MCF 10A (cell line): Measurements from ENCODE around the gene CRAMP1. TPM values are rescaled to one million over a fixed set of nuclear protein-coding genes. Genes with fewer than 3 reads are reported as not detected.
"Not testable (repeated sequence)": the region's sequence is repeated elsewhere in the genome, so short reads cannot be mapped to it uniquely, and the experiment has no call there.

Experiments used
- BruUV-seq: library from RNA; stranded (reverse); fragments of 400-500 nt; replicated peaks from 2 replicates; lab custom pipeline; 2021; lab: Mats Ljungman, UMichigan
- CTCF ChIA-PET: fragments of 300-600 bp; sonication (Branson Sonifier 250); formaldehyde crosslinking; extraction: SDS; loops from one replicate; lab custom pipeline; 2021; ENCODE audit warnings: antibody characterized with exemption, inconsistent platforms; lab: Yijun Ruan, JAX
- POLR2A ChIA-PET: fragments of 300-600, 350-650 bp; sonication (Branson Sonifier 250); formaldehyde crosslinking; extraction: SDS; loops from one replicate; lab custom pipeline; 2020; ENCODE audit warnings: antibody characterized with exemption, inconsistent platforms; lab: Yijun Ruan, JAX
- DNase-seq: peaks from one replicate; pipeline ENCODE4 v3.0.0-alpha.2; 2018; ENCODE audit not compliant: unreplicated experiment
- H3K27ac Mint-ChIP-seq: one replicate; pipeline ENCODE4 v1.8.0; 2022; ENCODE audit warnings: mild to moderate bottlenecking, low read depth, mixed read lengths; ENCODE audit not compliant: unreplicated experiment
- H3K27me3 Mint-ChIP-seq: one replicate; pipeline ENCODE4 v1.8.0; 2022; ENCODE audit warnings: mixed read lengths; ENCODE audit not compliant: insufficient read depth, unreplicated experiment
- H3K36me3 Mint-ChIP-seq: one replicate; pipeline ENCODE4 v1.8.0; 2022; ENCODE audit warnings: mild to moderate bottlenecking, moderate library complexity, mixed read lengths; ENCODE audit not compliant: insufficient read depth, unreplicated experiment
- H3K4me1 Mint-ChIP-seq: one replicate; pipeline ENCODE4 v1.8.0; 2022; ENCODE audit warnings: mixed read lengths; ENCODE audit not compliant: insufficient read depth, unreplicated experiment
- H3K4me3 Mint-ChIP-seq: one replicate; pipeline ENCODE4 v1.8.0; 2022; ENCODE audit warnings: mild to moderate bottlenecking, moderate library complexity, mixed read lengths; ENCODE audit not compliant: unreplicated experiment
- H3K9me3 Mint-ChIP-seq: one replicate; pipeline ENCODE4 v1.8.0; 2022; ENCODE audit warnings: mixed read lengths; ENCODE audit not compliant: unreplicated experiment
- intact Hi-C: fragments of 100-400 bp; cut with micrococcal nuclease; formaldehyde crosslinking; loops from 2 replicates; pipeline ENCODE4 v1.14.1; 2022
- total RNA-seq: library from RNA; stranded (reverse); gene quantifications from 2 replicates; pipeline ENCODE4 v1.2.3, GENCODE V29; 2022
- TF ChIP-seq, protein P1 (sequence below): fragments of 200-600 bp; IDR thresholded peaks from one replicate; pipeline ENCODE4 v1.8.0; 2022; ENCODE audit warnings: antibody characterized with exemption, mild to moderate bottlenecking; ENCODE audit not compliant: unreplicated experiment

The CRAMP1 gene
- total RNA-seq, 1 experiment from 2014 or later: 26.3 TPM

DNA sequence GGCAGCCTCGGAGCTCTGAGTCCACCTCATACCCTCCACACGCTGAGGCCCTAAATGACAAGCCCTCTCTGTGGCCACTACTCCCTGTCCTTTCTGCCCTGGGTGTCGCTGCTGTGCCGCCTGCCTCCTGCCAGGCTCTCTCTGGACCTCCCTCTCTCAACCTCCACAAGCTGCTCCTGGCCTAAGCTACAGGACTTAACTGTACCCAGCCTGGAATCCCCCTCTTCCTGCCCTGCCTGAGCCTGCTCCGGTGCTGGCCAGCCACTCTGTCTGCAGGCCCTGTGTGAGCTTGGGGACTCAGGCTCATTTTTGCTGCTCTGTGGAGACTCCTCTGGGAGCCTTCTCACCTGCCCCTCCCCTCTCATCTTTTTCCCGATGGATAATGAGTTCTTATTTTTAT, 21.8 kb upstream of the CRAMP1 start:
- Mint-ChIP-seq H3K27me3 (no peaks in the 10 kb centered on the region), H3K27ac (no peak overlapping the region), H3K9me3 (no peaks in the 10 kb centered on the region), H3K36me3 (peaks cover 51% of the 10 kb centered on the region), H3K4me1 (no peaks in the 10 kb centered on the region), H3K4me3 (no peak overlapping the region)
- intact Hi-C loops: no loop called here
- TF ChIP-seq, protein P1, sequence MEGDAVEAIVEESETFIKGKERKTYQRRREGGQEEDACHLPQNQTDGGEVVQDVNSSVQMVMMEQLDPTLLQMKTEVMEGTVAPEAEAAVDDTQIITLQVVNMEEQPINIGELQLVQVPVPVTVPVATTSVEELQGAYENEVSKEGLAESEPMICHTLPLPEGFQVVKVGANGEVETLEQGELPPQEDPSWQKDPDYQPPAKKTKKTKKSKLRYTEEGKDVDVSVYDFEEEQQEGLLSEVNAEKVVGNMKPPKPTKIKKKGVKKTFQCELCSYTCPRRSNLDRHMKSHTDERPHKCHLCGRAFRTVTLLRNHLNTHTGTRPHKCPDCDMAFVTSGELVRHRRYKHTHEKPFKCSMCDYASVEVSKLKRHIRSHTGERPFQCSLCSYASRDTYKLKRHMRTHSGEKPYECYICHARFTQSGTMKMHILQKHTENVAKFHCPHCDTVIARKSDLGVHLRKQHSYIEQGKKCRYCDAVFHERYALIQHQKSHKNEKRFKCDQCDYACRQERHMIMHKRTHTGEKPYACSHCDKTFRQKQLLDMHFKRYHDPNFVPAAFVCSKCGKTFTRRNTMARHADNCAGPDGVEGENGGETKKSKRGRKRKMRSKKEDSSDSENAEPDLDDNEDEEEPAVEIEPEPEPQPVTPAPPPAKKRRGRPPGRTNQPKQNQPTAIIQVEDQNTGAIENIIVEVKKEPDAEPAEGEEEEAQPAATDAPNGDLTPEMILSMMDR: no peak
- POLR2A ChIA-PET: no interaction called here
- no peak for DNase-seq
- BruUV-seq: no TSS peak
- CTCF ChIA-PET: no interaction called here

DNA sequence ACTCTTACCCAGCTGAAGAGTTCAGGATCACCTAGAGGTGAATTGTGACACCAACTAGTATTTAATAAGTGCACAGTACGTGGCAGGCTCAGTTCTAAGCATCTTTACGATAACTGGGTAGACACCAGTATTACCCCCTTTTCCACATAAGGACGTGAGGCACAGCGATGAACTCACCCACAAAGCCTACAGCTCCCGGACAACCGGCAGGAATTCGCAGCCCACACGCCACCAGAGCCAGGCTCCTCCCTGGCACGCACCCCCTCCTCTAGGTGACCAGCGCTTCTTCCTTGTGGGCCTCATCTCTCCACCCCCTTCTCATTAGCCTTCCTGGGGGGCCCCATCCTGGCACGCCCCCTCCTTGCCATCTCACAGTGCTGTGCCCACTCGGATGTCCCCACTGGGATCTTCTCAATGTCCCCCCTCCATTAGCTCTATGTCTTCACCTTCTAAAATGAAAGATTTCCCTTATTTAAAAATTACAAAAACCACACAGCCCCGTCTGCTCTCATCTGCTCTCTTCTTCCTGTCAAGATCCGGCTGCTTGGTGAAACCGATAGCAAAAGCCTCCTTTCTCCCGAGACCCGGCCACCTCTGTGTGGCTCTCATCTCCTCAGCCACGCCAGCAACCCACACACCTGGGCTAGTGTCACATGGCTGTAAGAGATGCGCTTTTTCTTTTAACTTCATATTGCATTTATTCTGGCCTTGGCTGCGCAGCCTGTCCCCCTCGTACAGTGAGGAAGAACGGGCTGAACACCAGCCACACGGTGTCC, 21.0 kb upstream of the CRAMP1 start:
- H3K4me1 Mint-ChIP-seq: no peaks in the 10 kb centered on the region
- TF ChIP-seq, protein P1: no peak
- no peaks in the 10 kb centered on the region for H3K9me3 Mint-ChIP-seq
- DNase-seq: no peak
- BruUV-seq: no TSS peak
- H3K27me3 Mint-ChIP-seq: no peaks in the 10 kb centered on the region
- no peak overlapping the region for H3K4me3 Mint-ChIP-seq
- CTCF ChIA-PET: no interaction called here
- peaks cover 43% of the 10 kb centered on the region for H3K36me3 Mint-ChIP-seq
- H3K27ac Mint-ChIP-seq: no peak overlapping the region
- POLR2A ChIA-PET: interaction anchor here (0.6 kb wide), 1 partner anchor 97 kb away, joined by 3 read pairs; no protein-coding TSS in a partner anchor
- intact Hi-C loops: no loop called here

DNA sequence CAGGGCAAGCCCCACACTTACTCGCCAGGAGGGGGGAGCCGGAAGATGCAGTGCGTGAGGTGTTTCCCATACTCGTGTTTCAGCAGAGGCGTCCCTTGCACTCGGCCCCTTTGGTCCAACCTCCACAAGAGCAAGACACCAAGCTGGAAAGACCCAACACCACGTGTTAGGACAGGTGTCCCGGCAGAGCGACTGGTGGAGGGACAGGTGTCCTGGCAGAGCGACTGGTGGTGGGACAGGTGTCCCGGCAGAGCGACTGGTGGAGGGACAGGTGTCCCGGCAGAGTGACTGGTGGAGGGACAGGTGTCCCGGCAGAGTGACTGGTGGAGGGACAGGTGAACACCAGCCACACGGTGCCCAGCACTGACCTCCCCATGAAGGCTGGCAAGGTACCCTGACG, 19.7 kb upstream of the CRAMP1 start:
- intact Hi-C loops: no loop called here
- H3K36me3 Mint-ChIP-seq: peaks cover 34% of the 10 kb centered on the region
- CTCF ChIA-PET: no interaction called here
- POLR2A ChIA-PET: no interaction called here
- no peaks in the 10 kb centered on the region for H3K9me3 Mint-ChIP-seq
- H3K4me3 Mint-ChIP-seq: no peak overlapping the region
- no peak for DNase-seq
- no peak overlapping the region for H3K27ac Mint-ChIP-seq
- no peaks in the 10 kb centered on the region for H3K27me3 Mint-ChIP-seq
- BruUV-seq: no TSS peak
- no peaks in the 10 kb centered on the region for H3K4me1 Mint-ChIP-seq
- TF ChIP-seq, protein P1: no peak

DNA sequence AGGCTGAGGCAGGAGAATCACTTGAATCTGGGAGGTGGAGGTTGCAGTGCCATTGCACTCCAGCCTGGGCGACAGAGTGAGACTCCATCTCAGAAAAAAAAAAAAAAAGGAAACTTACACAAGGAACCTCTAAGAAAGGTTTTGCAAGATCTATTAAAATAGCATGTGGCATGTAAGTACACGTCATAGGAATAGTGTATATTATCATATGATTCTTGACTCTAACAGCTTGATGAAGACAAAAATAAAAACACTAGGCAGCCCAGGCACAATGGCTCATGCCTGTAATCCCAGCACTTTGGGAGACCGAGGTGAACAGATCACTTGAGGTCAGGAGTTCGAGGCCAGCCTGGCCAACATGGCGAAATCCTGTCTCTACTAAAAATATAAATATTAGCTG, 16.6 kb upstream of the CRAMP1 start:
- BruUV-seq, H3K9me3 Mint-ChIP-seq, DNase-seq, H3K4me3 Mint-ChIP-seq, H3K27ac Mint-ChIP-seq, H3K4me1 Mint-ChIP-seq, intact Hi-C loops, H3K27me3 Mint-ChIP-seq: not testable (repeated sequence)
- CTCF ChIA-PET: interaction anchor here (1.4 kb wide), 1 partner anchor 22 kb away, joined by 3 read pairs; no protein-coding TSS in a partner anchor
- H3K36me3 Mint-ChIP-seq: peaks cover 26% of the 10 kb centered on the region
- POLR2A ChIA-PET: interaction anchor here (0.6 to 2.8 kb wide), 2 partner anchors 15 to 516 kb away, joined by 3 to 9 read pairs; no protein-coding TSS in a partner anchor
